Kidney (tissue), 14 donors: Measurements from ENCODE around the gene RAC3. TPM values are rescaled to one million over a fixed set of nuclear protein-coding genes. Genes with fewer than 3 reads are reported as not detected.

Source experiments
- DNase-seq, 5 donors: peaks; one replicate each; pipeline ENCODE4 v3.0.0-alpha.2; 2013 to 2020
- FAIRE-seq: peaks from 2 replicates; lab custom pipeline; 2012; peaks lifted over from hg19 to GRCh38; lab: Jason Lieb, UNC
- H3K27ac ChIP-seq, 2 donors: one replicate each; pipeline ENCODE4 v1.7.0; 2013; ENCODE audit warnings: low read depth in 2 of 2, low read length in 2 of 2, inconsistent platforms in 1 of 2
- H3K27me3 ChIP-seq: one replicate; pipeline ENCODE4 v1.7.1; 2013; ENCODE audit warnings: low read length, inconsistent platforms; ENCODE audit not compliant: control insufficient read depth, insufficient read depth
- H3K36me3 ChIP-seq, 3 donors: one replicate each; pipeline versions ENCODE4 v1.7.0 to v1.7.1; 2013; ENCODE audit warnings: low read length in 3 of 3, control low read depth in 1 of 3, inconsistent platforms in 1 of 3; ENCODE audit not compliant: insufficient read depth in 3 of 3, control insufficient read depth in 2 of 3
- H3K4me1 ChIP-seq, 3 donors: one replicate each; pipeline versions ENCODE4 v1.7.0 to v1.7.1; 2013; ENCODE audit warnings: low read length in 3 of 3, inconsistent platforms in 1 of 3, low read depth in 1 of 3; ENCODE audit not compliant: control insufficient read depth in 2 of 3, insufficient read depth in 2 of 3
- H3K4me3 ChIP-seq, 3 donors: one replicate each; pipeline versions ENCODE4 v1.7.0 to v1.8.1; 2013; ENCODE audit warnings: low read length in 3 of 3, control low read depth in 1 of 3, inconsistent platforms in 1 of 3
- H3K9ac ChIP-seq, 3 donors: one replicate each; pipeline versions ENCODE4 v1.7.0 to v1.7.1; 2013; ENCODE audit warnings: low read length in 3 of 3, control low read depth in 1 of 3, inconsistent platforms in 1 of 3
- H3K9me3 ChIP-seq, 3 donors: one replicate each; pipeline versions ENCODE4 v1.7.0 to v1.7.1; 2013; ENCODE audit warnings: low read length in 3 of 3, control low read depth in 1 of 3, inconsistent platforms in 1 of 3; ENCODE audit not compliant: control insufficient read depth in 2 of 3, insufficient read depth in 1 of 3
- CTCF ChIP-seq: IDR thresholded peaks from 3 replicates; pipeline ENCODE4 v1.5.1; 2012; ENCODE audit warnings: mild to moderate bottlenecking, moderate library complexity, borderline replicate concordance; ENCODE audit not compliant: insufficient read depth; ENCODE audit errors: extremely low read depth
- intact Hi-C: fragments of 100-400 bp; cut with DNase I; formaldehyde crosslinking; loops from one replicate; pipeline ENCODE4 v1.11.1; 2022
- polyA plus RNA-seq: library from polyadenylated mRNA; stranded (reverse); fragments of 350-450 nt; fragmentation: Illumina TruSeq; extraction: RNeasy Lipid Tissue Mini Kit (QIAGEN cat#74804); gene quantifications from one replicate; pipeline ENCODE4 v1.2.3, GENCODE V29; 2014; ENCODE audit warnings: low read depth, low replicate concordance; ENCODE audit not compliant: insufficient read depth
- total RNA-seq: library from RNA; stranded (reverse); fragmentation: NEBNext Ultra II Directional; extraction: Animal tissue kit (Norgen Biotek cat#: 25700); gene quantifications from one replicate; pipeline ENCODE4 v1.2.1, GENCODE V29; 2021
- donor health status: control.
- donor health status: control.
- donor health status: control.
- donor health status: control.
- donor health status: control.
- donor health status: DM: yes; HTN: yes; CAD: no.
- donor health status: Normal renal cell carcinoma (clear cell type).

The RAC3 gene
- total and polyA plus RNA-seq, 2 donors from 2014 or later, result 2.6 to 13.1 TPM

GRCh38 chr17:82009413-82009812 lies 22.1 kb upstream of the RAC3 start:
- no peak for DNase-seq
- no peak overlapping the region for H3K4me3 ChIP-seq
- H3K9me3 ChIP-seq, result no peaks in the 10 kb centered on the region
- no peak overlapping the region for H3K27ac ChIP-seq
- no peak for FAIRE-seq
- TF ChIP-seq CTCF, result no peak
- no peaks in the 10 kb centered on the region for H3K4me1 ChIP-seq
- no peaks in the 10 kb centered on the region for H3K27me3 ChIP-seq
- no peaks in the 10 kb centered on the region for H3K36me3 ChIP-seq
- intact Hi-C loops, result no loop called here
- H3K9ac ChIP-seq, result no peak overlapping the region

- no peak for TF ChIP-seq CTCF
- Histone ChIP-seq H3K4me1 (no peaks in the 10 kb centered on the region), H3K9ac (no peak overlapping the region), H3K27me3 (no peaks in the 10 kb centered on the region), H3K36me3 (no peaks in the 10 kb centered on the region), H3K27ac (no peak overlapping the region), H3K4me3 (no peak overlapping the region), H3K9me3 (no peaks in the 10 kb centered on the region)
- DNase-seq (no peak), FAIRE-seq (no peak)
- intact Hi-C loops, result loop anchor here (10.0 kb wide), 1 partner anchor 46 kb away; the partner anchor contains the start of gene NOTUM
These were observed 20.6 kb upstream of the RAC3 start for GRCh38 chr17:82010575-82011525.

- no peaks in the 10 kb centered on the region for H3K9me3 ChIP-seq
- no peak overlapping the region for H3K27ac ChIP-seq
- DNase-seq (no peak), FAIRE-seq (no peak)
- H3K9ac ChIP-seq, result no peak overlapping the region
- no peaks in the 10 kb centered on the region for H3K4me1 ChIP-seq
- TF ChIP-seq CTCF, result no peak
- intact Hi-C loops, result loop anchor here (10.0 kb wide), 1 partner anchor 47 kb away; the partner anchor contains the start of gene NOTUM
- H3K27me3 ChIP-seq, result no peaks in the 10 kb centered on the region
- no peak overlapping the region for H3K4me3 ChIP-seq
- no peaks in the 10 kb centered on the region for H3K36me3 ChIP-seq
These were observed 19.8 kb upstream of the RAC3 start for GRCh38 chr17:82011617-82012187.
